ENCODE data around the gene ITPKB.

DNA sequence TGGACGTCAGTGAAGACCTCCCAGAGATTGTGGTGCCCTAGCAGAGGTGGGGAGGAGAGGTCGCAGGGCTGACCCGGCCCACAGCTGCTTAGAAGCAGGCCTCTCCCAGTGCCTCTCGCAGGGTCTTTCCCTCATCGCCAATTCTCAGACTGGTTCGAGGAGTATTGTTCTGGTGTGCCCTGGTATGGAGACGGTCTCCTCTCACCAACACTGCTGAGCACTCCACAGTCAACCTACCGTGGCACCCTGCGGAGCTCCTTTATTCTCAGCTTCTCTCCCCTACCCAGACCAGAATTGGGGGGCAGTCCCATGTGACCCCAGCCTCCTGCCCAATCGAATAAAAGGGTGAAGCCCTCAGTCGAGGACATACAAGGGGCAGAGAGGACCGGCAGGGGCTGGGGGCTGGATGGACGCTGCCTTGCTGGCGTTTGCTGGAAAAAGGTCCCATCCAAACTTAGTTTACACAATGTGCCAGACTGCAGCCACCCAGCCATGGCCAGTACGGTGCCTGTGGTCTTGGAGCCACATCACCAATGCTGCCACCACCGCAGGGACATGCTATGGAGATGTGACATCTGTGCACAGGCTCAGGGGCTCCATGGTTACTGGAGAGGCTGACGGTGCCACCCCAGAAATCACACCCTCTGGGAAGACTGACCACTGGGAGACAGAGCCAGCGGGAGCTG is 109.7 kb downstream of the ITPKB start:
- TF ChIP-seq CREB1 (IDR thresholded peaks at IDR 0.05; ENCODE audit: low read depth), result no peak
- TF ChIP-seq CEBPB (IDR thresholded peaks at IDR 0.05), result no peak
- no peak for TF ChIP-seq ZBTB7A (IDR thresholded peaks at IDR 0.05; ENCODE audit: low read depth)
- TF ChIP-seq TEAD4 (IDR thresholded peaks at IDR 0.05), result no peak
- TF ChIP-seq RAD21 (IDR thresholded peaks at IDR 0.05; ENCODE audit: low read depth), result no peak
- no peak for TF ChIP-seq TAF1 (IDR thresholded peaks at IDR 0.05; ENCODE audit: low read depth)
- no peak for TF ChIP-seq EP300 (IDR thresholded peaks at IDR 0.05; ENCODE audit: borderline replicate concordance)
- TF ChIP-seq FOXM1 (IDR thresholded peaks at IDR 0.05; ENCODE audit: borderline replicate concordance, low read depth), result no peak
- no peak for TF ChIP-seq NFIC (IDR thresholded peaks at IDR 0.05)
- no peak for TF ChIP-seq EGR1 (IDR thresholded peaks at IDR 0.05)
